Right lobe of liver (tissue), 4 donors: Measurements from ENCODE around the gene SMIM5.

Experiments
- POLR2A ChIP-seq: fragments of 450-650 bp; IDR thresholded peaks from one replicate; pipeline ENCODE4 v1.6.1; 2017; ENCODE audit warnings: antibody characterized with exemption, mild to moderate bottlenecking
- TF ChIP-seq, protein P1 (sequence below), 4 donors: fragments of 200-600 bp in 3 of 4; fragments of 450-650 bp in 1 of 4; IDR thresholded peaks; one replicate each; pipeline versions ENCODE4 v1.5.1 to v1.8.0; 2016 to 2022; ENCODE audit warnings: antibody characterized with exemption in 4 of 4, mild to moderate bottlenecking in 2 of 4
- donor health status: DM: no; HTN: no; CAD: no.
- donor health status: DM: no; HTN: no; CAD: no.
- donor health status: DM: no; HTN: yes; CAD: no.

GRCh38 chr17:75629157-75629556, 4.1 kb upstream of the SMIM5 start:
- no peak for TF ChIP-seq POLR2A
- TF ChIP-seq, protein P1, sequence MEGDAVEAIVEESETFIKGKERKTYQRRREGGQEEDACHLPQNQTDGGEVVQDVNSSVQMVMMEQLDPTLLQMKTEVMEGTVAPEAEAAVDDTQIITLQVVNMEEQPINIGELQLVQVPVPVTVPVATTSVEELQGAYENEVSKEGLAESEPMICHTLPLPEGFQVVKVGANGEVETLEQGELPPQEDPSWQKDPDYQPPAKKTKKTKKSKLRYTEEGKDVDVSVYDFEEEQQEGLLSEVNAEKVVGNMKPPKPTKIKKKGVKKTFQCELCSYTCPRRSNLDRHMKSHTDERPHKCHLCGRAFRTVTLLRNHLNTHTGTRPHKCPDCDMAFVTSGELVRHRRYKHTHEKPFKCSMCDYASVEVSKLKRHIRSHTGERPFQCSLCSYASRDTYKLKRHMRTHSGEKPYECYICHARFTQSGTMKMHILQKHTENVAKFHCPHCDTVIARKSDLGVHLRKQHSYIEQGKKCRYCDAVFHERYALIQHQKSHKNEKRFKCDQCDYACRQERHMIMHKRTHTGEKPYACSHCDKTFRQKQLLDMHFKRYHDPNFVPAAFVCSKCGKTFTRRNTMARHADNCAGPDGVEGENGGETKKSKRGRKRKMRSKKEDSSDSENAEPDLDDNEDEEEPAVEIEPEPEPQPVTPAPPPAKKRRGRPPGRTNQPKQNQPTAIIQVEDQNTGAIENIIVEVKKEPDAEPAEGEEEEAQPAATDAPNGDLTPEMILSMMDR (IDR thresholded peaks at IDR 0.05) = no peak
